Measurements from ENCODE around the gene STAT3.
"Not testable (repeated sequence)": the region's sequence is repeated elsewhere in the genome, so short reads cannot be mapped to it uniquely, and the experiment has no call there.

Gene STAT3

DNA sequence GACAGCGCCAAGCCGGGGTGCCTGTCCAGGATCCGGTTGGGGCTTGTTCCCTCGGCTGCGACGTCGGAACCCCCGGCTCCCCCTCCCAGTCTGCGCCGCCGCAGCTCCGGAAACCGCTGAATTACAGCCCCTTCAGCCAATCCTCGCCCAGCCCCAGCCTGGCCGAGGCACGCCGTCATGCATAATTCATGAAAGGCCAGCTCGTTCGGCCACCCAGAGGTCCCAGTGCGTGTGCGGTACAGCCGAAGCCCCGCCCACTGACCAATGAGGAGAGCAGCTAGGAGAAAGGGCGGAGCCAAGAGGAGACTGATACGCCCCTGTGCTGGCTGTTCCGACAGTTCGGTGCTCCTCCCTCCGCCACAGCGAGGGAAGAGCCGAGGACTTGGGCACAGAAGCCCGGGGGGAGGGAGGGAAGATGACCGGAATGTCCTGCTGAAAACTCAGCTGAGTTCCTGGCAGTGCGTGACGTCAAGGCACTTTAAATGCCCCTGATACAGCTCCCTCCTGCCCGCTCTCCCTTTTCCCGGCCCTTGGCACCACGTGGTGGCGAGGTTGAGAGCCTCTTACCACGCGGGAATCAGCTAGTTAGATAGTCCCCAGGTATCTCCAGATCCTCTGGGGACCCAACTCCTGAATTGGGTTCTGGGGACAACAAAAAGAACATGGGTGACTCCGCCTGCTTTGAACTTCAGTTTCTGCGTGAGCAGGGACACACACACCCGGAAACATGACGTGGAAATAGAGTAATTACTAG, at the start of gene STAT3:
Gene STAT3 (minus strand): TSS at position 62 of the 754 bp plus-strand sequence. CDS start 39,926 bp downstream, outside the sequence.
- peak; percentile 99 for DNase-seq

DNA sequence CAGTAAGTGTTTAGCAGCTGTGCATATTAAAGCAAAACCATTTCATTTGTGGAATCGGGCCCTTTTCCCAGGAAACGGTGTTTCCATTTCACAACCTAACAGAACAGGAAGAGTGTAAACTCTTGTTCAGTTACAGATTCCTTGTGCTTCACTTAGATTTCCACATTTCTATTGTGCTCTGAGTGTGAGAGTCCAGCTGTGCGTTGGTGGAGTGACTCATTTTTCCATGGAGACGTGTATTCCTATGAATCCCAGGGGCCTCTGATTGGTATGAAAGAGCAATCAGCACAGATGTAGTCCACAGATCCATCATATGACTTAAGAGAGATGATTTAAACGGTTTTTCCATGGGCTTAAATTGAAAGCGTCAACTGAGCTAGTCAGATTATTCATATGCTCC, 48.1 kb upstream of the STAT3 start:
- peak; percentile 46 for DNase-seq

DNA sequence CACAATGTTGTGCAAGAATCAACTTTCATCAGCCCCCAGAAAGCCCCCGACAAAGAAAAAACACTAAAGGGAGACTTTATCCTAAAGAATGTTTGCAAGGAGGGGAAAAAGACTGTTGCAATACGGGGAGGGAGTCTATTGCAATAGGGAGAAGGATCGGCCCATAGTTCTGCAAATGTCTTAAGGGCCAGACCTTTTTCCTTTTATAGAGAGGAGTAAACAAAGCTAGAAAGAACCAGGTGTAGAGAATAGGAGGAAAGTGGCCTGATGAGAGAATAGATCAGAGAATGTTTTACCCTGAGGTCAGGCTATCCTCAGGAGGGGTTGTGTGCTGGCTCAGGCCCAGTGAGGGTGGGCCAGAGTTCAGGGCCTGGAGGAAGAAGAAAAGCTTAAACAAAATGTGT, 43.5 kb upstream of the STAT3 start:
- no peak for DNase-seq

DNA sequence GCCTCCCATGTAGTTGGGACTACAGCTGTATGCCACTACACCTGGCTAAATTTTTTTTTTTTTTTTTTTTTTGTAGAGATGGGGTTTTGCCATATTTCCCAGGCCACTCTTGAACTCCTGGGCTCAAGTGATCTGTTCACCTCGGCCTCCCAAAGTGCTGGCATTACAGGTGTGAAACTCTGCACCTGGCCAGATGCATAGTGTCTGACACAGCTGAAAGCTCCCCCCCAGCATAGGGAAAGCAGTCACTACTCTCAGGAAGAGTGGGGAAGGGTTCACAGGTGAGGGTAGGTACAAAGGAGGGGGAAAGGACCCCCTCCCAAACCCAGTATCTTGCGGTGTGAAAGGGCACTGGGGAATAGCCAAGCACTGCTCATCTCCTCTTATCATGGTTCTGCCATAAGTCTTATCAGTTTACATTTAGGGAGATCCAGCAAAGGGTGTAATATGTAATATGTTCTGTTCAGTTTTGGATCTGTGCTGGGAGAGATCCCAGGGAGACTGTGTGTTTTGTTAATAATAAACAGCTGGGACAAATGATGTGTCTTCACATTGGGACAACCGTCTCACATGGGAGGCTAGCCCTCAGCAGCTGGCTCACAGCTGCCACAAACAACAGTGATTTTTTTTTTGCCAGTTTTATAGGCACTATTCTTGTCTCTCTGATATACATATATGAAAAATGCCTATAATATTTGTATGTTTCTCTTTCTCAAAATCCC, 41.6 kb upstream of the STAT3 start:
- DNase-seq: no peak

DNA sequence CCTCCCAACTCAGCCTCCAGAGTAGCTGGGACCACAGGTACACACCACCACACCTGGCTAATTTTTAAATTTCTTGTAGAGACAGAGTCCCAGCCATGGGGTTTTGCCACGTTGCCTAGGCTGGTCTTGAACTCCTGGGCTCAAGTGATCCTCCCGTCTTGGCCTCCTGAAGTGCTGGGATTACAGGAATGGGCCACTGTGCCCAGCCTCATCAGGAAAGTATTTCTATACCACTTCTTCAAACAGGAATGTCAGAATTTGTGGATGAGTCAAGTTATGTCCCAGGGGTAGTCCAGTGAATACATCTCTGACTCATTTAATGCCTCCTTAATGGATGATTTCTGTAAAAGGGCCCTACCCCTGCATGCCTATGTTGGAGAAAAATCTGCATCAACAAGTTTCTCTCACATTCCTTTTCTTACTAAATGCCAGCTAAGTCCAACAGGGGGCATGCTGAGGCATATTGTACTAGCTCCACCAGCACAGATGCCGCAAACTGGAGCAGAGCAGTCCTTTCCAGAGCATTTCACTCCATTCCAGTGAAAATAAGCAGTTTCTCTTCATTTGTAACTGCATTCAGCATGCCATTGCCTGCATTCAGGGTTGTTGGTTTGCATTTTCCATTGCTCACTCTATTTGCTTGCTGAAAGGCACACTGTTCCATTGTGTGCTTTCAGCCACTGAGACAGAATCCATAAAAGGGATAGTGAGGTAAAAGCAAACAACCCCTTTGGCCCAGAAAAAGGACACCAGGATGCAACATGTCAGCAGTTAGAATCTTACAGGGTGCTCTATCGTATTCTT, 40.1 kb upstream of the STAT3 start:
- DNase-seq: peak; percentile 52

DNA sequence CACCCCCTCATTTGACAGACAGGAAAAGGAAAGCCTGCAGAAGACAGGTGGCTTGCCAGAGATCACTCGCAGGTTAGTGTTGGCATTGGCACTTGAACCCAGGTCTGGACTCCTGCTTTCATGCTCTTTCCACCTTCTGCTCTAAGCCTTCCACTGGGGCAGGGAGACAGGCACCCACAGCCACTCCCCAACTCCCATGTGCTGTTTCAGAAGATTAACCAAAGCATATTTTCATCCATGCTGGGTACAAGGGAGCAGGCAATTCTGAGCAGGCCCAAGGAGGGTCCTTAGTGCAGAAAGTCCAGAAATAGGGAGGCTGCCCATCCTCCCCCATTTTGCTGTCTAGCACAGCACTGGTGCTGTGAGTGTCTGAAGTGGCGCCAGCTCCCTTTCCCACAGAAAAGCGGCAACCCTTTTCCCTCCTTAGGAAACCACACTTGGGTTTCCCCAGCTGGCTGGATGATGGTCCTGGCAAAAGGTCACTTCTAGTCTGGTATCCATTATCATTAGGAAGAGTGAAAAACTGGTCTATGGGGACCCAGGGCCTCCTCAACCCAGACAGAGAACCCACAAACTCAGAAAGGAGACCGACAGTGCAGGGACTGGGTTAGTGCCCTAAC, 36.9 kb upstream of the STAT3 start:
- DNase-seq: no peak

DNA sequence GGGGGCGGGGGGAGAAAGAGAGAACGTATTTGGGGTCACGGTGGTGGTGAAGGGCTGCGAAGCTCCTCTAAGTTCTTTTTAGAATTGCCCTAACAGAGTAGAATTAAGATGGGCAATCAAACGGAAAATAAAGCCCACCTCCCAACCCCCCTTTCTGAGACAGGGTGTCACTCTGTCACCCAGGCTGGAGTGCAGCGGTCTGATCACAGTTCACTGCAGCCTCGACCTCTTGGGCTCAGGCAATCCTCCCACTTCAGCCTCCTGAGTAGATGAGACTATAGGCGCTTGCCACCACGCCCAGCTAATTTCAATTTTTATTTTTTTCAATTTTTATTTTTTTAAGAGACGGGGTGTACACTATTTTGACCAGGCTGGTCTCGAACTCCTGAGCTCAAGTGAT, 35.5 kb upstream of the STAT3 start:
- DNase-seq: no peak

DNA sequence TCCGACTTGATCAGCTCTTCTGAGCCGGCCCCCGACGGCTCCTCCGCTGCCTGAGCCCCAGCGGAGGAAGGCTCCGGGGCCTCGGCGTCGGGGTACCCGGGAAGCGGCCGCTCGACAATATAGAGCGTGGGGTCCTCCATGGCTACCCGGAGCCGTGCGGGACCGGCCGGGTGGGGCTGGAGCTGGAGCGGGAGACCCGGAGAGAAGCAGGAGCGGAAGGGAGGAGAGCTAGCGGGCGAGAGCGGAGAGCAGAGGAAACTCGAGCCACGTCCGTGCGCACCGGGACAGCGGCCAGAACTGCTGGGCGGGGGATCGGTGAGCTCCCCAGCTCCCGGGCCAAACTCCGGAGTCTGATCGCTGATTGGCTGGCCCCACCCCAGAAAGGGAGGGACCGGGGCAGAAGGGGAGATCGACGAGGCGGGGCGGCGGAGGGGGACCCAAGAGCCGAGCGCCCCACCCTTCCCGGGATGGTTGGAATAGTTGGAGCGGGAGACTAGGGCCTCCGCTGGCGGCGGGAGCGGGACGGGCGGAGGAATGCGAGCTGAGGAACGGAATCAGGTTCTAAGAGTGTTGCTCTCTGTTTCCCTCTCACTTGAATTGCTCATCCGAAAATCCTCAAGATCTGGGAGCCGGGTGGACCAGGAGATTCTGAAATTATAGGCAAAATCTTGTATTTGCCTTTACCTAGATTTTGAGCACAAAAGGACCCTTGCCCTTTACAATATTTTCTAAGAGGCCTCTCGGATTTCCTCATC, 34.9 kb upstream of the STAT3 start, which contains the start of gene CAVIN1:
Gene CAVIN1 (minus strand): TSS at position 299 of the 755 bp plus-strand sequence. CDS start 159 bp downstream, at position 140.
- DNase-seq: peak; percentile 94

DNA sequence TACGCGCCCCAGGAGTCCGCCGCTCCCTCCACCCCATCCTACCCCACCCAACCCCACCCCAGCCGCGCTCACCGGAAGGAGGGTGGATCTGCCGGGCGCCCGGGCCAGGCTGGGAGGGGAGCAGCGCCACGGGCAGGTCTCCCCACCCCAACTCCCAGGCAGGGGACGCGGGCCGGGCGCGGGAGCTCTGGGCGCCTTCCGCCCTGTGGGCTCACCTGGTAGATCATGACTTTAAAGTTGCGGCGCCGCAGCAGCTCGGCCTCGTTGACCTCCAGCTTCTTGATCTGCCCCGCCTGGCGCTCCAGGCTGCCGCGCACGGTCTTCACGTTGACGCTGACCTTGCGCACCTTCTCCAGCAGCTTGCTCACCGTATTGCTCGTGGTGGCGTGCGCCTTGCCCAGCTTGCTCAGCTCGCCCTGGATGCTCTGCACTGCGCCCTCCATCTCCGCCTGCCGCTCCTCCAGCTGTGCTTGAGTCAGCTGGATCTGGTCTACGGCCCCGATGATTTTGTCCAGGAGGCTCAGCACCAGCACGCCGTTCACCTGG, 34.2 kb upstream of the STAT3 start:
- DNase-seq: no peak

DNA sequence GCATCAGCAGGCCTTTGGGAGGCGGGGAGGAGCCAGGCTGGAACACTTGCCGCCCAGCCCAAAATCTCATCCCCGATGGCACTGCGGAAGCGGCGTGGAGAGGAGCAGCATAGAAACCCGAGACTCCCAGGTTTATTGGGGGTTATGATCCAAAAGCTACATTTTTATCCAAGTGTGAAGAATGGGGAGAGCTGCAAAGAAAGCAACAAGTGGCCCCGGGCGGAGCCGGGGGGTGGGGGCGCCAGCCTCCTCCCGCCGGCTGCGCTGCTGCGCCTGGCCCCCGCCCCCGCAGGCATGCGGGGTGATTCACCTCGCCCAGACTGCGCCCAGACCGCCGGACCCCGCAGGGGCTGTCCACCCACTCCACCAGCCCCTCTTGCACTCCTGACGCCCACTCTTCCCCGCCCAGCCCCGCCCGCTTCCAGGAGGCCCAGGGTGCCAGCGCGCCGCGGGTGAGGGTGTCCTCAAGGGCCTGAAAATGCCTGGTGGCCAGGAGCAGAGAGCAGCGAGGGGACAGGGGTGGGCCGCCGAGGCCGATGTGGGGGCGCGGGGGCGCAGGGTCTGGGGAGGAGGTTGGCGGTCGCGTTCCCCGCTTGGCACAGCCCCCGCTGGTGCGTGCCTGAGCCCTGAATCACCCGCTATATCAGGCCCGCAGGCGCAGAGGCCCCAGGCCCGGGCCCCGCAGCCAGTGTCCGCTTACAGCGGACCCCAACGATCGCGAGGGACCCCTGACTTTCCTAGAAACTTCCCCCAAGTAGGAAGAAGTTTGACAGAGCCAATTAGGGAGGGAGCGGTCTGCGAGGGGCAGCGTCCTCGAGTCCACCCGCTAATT, 33.5 kb upstream of the STAT3 start:
- no peak for DNase-seq

DNA sequence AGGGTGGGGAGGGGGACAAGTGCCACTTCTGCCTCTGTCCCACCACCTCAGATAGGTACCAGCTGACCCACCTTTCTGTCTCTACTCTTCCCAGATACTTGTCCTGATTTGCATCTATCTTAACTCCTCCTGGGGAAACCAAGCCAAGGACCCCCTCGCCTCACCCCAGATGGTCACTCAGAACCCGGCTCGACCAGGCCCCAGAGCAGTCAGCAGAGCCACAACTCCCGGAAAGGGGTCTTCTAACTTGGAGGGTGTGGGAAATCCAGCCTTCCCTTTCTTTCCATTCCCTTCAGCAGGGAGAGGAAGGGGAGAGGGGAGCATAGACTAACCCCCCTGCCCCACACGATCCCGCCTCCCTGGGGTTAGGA, 32.9 kb upstream of the STAT3 start:
- no peak for DNase-seq

DNA sequence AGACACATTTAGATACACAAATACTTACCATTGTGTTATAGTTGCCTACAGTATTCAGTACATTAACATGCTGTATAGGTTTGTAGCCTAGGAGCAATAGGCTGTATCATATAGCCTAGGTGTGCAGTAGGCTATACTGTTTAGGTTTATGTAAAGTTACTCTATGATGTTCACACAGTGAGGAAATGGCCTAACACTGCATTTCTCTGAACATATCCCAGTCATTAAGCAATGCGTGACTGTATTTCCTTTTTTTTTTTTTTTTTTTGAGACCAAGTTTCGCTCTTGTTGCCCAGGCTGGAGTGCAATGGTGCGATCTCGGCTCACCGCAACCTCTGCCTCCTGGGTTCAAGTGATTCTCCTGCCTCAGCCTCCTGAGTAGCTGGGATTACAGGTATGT, 29.7 kb upstream of the STAT3 start:
- DNase-seq: not testable (repeated sequence)

DNA sequence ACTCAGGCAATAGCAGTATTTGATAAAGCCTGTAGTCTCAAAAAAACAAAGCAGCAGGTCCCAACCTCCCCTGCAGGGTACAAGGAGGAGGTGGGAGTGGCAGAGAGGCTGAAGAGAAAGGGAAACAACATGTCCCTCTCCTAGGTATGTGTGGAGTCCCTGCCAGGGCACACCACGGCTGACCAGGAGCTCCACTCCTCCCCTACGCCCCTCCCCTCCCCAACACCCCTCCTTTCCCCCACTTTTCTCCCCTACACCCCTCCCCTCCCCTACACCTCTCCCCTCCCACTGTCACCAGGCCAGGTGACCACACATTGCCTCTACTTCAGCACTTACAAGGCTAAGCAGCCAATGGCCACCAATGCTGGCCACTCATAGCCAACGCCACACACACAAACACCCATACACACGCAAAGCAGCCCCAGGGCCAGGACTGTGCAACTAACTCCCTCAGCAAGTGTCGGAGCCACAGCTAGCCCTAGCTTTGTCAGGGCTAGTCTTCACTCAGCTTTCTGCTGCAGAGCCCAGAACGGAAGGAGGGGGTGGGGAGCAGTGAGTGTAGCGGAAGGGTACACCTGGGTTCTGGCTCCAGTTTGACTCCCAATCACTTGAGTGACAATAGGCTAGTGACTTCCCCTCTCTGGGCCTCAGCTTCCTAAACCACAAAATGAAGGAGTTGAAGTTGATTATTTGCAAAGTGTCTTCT, 26.6 kb upstream of the STAT3 start:
- no peak for DNase-seq

DNA sequence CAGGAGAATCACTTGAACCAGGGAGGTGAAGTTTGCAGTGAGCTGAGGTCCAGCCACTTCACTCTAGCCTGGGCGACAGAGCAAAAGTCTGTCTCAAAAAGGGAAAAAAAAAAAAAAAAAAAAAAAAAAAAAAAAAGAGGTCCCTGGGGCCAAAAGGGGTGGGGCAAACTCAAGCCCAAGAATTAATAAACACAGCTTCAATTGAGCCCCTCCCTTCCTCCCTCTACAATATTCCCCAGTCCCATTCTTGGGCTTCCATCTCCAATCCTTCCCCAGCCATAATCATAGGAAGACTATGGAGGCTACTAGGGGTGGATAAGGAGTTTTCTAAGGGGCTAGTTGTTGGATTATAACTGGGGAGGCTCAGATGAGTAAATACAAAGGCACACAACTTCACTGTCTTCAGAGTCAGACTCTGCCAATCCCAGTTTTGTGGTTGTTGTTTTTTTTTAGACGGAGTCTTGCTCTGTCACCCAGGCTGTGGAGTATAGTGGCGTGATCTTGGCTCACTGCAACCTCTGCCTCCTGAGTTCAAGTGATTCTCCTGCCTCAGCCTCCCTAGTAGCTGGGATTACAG, 25.3 kb upstream of the STAT3 start:
- DNase-seq: no peak

DNA sequence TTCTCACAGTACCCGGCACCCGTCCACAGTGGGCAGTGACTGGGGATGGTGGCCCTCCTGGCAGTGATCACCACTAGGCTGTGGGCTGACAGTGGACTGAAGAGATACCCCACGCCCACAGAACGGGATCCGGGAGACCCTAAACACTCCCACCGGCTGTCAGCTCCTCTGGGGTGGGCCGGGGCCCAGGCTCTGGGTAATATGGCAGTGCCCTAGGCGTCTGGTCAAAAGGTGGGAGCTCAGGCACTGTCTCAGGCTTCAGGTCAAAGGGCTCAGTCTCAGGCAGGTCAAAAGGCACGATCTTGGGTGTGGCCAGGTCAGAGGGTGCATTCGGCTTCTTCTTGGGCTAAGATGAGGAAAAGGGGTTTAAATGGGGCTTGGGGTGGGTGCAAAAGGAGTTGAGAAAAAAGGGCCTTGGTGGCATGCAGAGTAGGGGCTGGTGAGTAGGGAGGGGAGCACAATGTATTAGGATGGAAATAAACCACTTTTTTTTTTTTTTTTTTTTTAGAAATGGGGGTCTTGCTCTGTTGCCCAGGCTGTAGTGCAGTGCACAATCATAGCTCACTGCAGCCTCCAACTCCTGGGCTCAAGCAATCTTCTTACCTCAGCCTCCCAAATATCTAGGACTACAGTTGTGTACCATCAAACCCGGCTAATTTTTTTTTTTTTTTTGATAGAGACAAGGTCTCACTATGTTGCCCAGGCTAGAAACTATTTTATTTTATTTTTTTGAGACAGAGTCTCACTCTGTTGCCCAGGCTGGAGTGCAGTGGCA, 23.9 kb upstream of the STAT3 start:
- DNase-seq: no peak

DNA sequence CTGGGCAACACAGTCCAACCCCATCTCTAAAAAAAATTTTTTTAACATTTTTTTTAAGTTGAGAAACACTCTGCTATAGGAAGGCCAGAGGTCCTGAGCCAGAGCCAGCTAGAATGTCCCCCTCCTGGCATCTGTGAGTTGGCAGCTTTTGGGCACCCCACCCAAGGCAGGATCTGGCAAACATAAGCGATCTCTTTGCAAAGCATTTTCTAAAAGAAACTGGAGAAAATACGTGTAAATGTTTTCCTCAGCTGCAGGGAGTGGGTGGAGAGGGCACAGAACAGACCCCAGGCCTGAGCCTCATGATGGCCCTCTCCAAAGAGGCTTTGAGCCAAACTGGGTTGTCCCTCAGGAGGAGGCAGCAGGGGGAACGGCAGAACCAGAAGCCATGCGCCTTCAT, 23.1 kb upstream of the STAT3 start:
- DNase-seq: no peak

DNA sequence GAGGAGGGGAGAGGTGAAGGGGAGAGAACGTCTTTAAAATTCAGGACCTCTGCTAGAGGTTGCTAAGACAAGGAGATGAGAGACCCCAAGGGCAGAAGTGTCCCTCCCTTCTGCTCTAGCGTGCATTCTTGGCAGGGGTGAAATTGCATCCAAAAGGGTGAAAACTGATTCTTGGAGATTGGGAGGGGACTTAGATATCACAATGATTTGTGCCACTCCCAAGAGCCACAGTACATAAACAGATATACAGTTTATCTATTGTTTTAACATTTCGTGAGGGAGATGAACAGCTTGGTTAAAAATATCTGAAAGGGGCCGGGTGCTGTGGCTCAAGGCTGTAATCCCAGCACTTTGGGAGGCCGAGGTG, 22.1 kb upstream of the STAT3 start:
- no peak for DNase-seq

DNA sequence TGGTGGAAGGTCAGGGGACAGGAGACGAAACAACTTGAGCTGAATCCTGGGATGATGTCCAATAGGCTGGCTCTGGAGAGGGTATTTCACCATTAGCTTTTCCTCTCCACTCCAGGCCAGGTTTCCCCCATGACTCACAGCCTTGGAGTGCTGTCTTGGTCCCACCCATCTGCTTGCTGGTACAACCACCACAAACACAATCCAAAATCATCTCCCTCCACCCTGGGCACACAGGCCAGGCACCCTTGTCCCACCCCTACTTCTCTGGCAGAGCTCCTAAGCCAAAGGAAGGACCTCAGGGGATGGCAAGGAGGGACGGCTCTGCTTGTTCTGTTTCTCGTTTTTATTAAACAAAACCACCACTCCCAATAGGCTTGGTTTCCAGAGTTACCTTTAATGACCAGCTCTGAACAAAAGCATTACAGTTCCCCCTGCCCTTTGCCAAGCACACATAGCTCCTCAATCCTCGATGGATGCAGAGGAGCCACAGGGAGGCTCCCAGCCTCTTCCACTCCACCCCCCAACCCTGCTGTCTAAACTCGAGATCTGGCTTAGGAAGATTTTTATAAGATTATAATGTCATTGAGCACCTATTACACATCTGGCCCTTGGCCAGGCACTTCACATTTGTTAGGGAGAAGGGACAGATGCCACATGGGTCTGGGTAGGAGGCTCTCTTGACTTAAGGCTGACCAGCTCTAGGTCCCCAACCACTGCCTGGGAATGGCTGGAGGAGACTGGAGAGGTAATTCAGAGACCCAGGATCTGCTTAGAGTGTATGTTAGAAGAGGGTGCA, 21.5 kb upstream of the STAT3 start:
- DNase-seq: peak; percentile 48
